Vagina (tissue), 2 donors: Measurements from ENCODE around the gene HNF1A. TPM values are rescaled to one million over a fixed set of nuclear protein-coding genes. Genes with fewer than 3 reads are reported as not detected.

Experiments
- DNase-seq, 2 donors: peaks; one replicate each; pipeline ENCODE4 v3.0.0-alpha.2; 2017; ENCODE audit errors: extremely low spot score in 2 of 2
- H3K27ac ChIP-seq: fragments of 200-600 bp; sonication (generic); one replicate; pipeline ENCODE4 v1.5.1; 2019
- H3K27me3 ChIP-seq: fragments of 200-600 bp; sonication (generic); one replicate; pipeline ENCODE4 v1.5.1; 2019
- H3K36me3 ChIP-seq, 2 donors: fragments of 200-600 bp; sonication (generic); one replicate each; pipeline ENCODE4 v1.5.1; 2017 to 2019
- H3K4me1 ChIP-seq: fragments of 200-600 bp; sonication (generic); one replicate; pipeline ENCODE4 v1.5.1; 2019
- H3K4me3 ChIP-seq, 2 donors: fragments of 200-600 bp; sonication (generic); 1 replicate in 1 of 2; 2 replicates in 1 of 2; pipeline ENCODE4 v1.5.1; 2016 to 2019
- H3K9me3 ChIP-seq: fragments of 200-600 bp; sonication (generic); one replicate; pipeline ENCODE4 v1.5.1; 2019
- POLR2A ChIP-seq, 2 donors: fragments of 450-650 bp; IDR thresholded peaks; one replicate each; pipeline ENCODE4 v1.6.1; 2017; ENCODE audit warnings: antibody characterized with exemption in 2 of 2, mild to moderate bottlenecking in 2 of 2, moderate library complexity in 2 of 2
- POLR2AphosphoS5 ChIP-seq, 2 donors: sonication (generic); formaldehyde crosslinking; IDR thresholded peaks; one replicate each; pipeline ENCODE4 v1.9.0; 2017; ENCODE audit warnings: antibody characterized with exemption in 2 of 2, mild to moderate bottlenecking in 2 of 2, low read depth in 1 of 2; ENCODE audit not compliant: insufficient read depth in 1 of 2
- intact Hi-C: fragments of 100-400 bp; cut with DNase I; formaldehyde crosslinking; loops from one replicate; pipeline ENCODE4 v1.15.1; 2023
- total RNA-seq: library from RNA; depleted of rRNA; stranded (reverse); fragments of >200 nt; gene quantifications from one replicate; pipeline ENCODE4 v1.2.3, GENCODE V29; 2016
- TF ChIP-seq, protein P1 (sequence below), 3 experiments: fragments of 450-650 bp in 2 of 3; fragments of 200-600 bp in 1 of 3; sonication (generic) in 1 of 3; IDR thresholded peaks; one replicate each; pipeline ENCODE4 v1.5.1; 2017 to 2019; ENCODE audit warnings: antibody characterized with exemption in 3 of 3, mild to moderate bottlenecking in 2 of 3, moderate library complexity in 2 of 3

The HNF1A gene
- total RNA-seq, 1 donor from 2014 or later, result not detected

DNA sequence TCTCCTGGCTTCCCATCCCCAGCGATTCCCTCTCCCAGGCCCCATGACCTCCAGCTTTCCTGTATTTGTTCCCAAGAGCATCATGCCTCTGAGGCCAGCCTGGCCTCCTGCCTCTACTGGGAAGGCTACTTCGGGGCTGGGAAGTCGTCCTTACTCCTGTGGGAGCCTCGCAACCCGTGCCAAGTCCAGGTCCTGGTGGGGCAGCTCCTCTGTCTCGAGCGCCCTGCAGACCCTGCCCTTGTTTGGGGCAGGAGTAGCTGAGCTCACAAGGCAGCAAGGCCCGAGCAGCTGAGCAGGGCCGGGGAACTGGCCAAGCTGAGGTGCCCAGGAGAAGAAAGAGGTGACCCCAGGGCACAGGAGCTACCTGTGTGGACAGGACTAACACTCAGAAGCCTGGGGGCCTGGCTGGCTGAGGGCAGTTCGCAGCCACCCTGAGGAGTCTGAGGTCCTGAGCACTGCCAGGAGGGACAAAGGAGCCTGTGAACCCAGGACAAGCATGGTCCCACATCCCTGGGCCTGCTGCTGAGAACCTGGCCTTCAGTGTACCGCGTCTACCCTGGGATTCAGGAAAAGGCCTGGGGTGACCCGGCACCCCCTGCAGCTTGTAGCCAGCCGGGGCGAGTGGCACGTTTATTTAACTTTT lies 23.6 kb downstream of the HNF1A start:
- H3K27ac ChIP-seq, result no peak overlapping the region
- H3K4me1 ChIP-seq, result peaks cover 5% of the 10 kb centered on the region
- intact Hi-C loops, result no loop called here
- TF ChIP-seq, protein P1, sequence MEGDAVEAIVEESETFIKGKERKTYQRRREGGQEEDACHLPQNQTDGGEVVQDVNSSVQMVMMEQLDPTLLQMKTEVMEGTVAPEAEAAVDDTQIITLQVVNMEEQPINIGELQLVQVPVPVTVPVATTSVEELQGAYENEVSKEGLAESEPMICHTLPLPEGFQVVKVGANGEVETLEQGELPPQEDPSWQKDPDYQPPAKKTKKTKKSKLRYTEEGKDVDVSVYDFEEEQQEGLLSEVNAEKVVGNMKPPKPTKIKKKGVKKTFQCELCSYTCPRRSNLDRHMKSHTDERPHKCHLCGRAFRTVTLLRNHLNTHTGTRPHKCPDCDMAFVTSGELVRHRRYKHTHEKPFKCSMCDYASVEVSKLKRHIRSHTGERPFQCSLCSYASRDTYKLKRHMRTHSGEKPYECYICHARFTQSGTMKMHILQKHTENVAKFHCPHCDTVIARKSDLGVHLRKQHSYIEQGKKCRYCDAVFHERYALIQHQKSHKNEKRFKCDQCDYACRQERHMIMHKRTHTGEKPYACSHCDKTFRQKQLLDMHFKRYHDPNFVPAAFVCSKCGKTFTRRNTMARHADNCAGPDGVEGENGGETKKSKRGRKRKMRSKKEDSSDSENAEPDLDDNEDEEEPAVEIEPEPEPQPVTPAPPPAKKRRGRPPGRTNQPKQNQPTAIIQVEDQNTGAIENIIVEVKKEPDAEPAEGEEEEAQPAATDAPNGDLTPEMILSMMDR (IDR thresholded peaks at IDR 0.05), result no peak
- H3K4me3 ChIP-seq, result no peak overlapping the region
- no peak for DNase-seq
- peaks cover 0 to 29% of the 10 kb centered on the region in 2 donors for H3K36me3 ChIP-seq
- no peaks in the 10 kb centered on the region for H3K27me3 ChIP-seq
- H3K9me3 ChIP-seq, result no peaks in the 10 kb centered on the region

GRCh38 chr12:121003650-121004049 lies 25.3 kb downstream of the HNF1A start:
- Histone ChIP-seq H3K27ac (no peak overlapping the region), H3K9me3 (no peaks in the 10 kb centered on the region), H3K4me1 (peaks cover 5% of the 10 kb centered on the region), H3K36me3 (peaks cover 0 to 43% of the 10 kb centered on the region in 2 donors), H3K4me3 (no peak overlapping the region), H3K27me3 (no peaks in the 10 kb centered on the region)
- intact Hi-C loops, result no loop called here
- DNase-seq, result no peak
- no peak for TF ChIP-seq POLR2AphosphoS5 (IDR thresholded peaks at IDR 0.05; ENCODE audit: insufficient read depth in 1 of 2, low read depth in 1 of 2)
- TF ChIP-seq, protein P1 (IDR thresholded peaks at IDR 0.05), result no peak
- no peak for TF ChIP-seq POLR2A (IDR thresholded peaks at IDR 0.05)

- Histone ChIP-seq H3K4me3 (no peak overlapping the region), H3K27ac (no peak overlapping the region), H3K9me3 (no peaks in the 10 kb centered on the region), H3K27me3 (no peaks in the 10 kb centered on the region), H3K4me1 (peaks cover 3% of the 10 kb centered on the region), H3K36me3 (peaks cover 0 to 50% of the 10 kb centered on the region in 2 donors)
- intact Hi-C loops, result no loop called here
- no peak for DNase-seq
- TF ChIP-seq POLR2A (IDR thresholded peaks at IDR 0.05) (no peak), POLR2AphosphoS5 (IDR thresholded peaks at IDR 0.05; ENCODE audit: insufficient read depth in 1 of 2, low read depth in 1 of 2) (no peak)
- TF ChIP-seq, protein P1 (IDR thresholded peaks at IDR 0.05), result no peak
Measured at GRCh38 chr12:121004253-121004815, 26.0 kb downstream of the HNF1A start.

GRCh38 chr12:121005346-121005815 lies 27.0 kb downstream of the HNF1A start:
- H3K36me3 ChIP-seq, result peaks cover 0 to 60% of the 10 kb centered on the region in 2 donors
- TF ChIP-seq, protein P1 (IDR thresholded peaks at IDR 0.05), result no peak
- no peak for TF ChIP-seq POLR2AphosphoS5 (IDR thresholded peaks at IDR 0.05; ENCODE audit: insufficient read depth in 1 of 2, low read depth in 1 of 2)
- TF ChIP-seq POLR2A (IDR thresholded peaks at IDR 0.05), result no peak
- intact Hi-C loops, result no loop called here

More at GRCh38 chr12:121005346-121005815, 27.0 kb downstream of the HNF1A start:
- Histone ChIP-seq H3K27ac (no peak overlapping the region), H3K4me3 (no peak overlapping the region), H3K4me1 (no peaks in the 10 kb centered on the region), H3K27me3 (no peaks in the 10 kb centered on the region), H3K9me3 (no peaks in the 10 kb centered on the region)
- DNase-seq, result no peak
